CD4-positive, alpha-beta memory T cell (primary cell): ENCODE measurements around the gene KTN1. TPM values are rescaled to one million over a fixed set of nuclear protein-coding genes. Genes with fewer than 3 reads are reported as not detected.

Source experiments
- CTCF ChIA-PET: fragments of 350-600 bp; sonication (Branson Sonifier 250); formaldehyde crosslinking; loops from one replicate; lab custom pipeline; 2021; ENCODE audit warnings: inconsistent platforms; ENCODE audit not compliant: partially characterized antibody; lab: Charles Lee
- POLR2A ChIA-PET: fragments of 350-600 bp; sonication (Branson Sonifier 250); formaldehyde crosslinking; loops from one replicate; lab custom pipeline; 2021; ENCODE audit not compliant: partially characterized antibody; lab: Charles Lee
- DNase-seq, 5 donors: peaks; one replicate each; pipeline versions ENCODE4 v3.0.0 to v3.0.0-alpha.2; 2020 to 2022; ENCODE audit warnings: mixed read lengths in 1 of 5
- H3K27ac ChIP-seq: one replicate; pipeline ENCODE4 v1.7.0; 2013; ENCODE audit warnings: low read depth, low read length
- H3K27me3 ChIP-seq: 2 replicates; pipeline ENCODE4 v1.7.0; 2013; ENCODE audit warnings: mild to moderate bottlenecking, low read length, moderate library complexity; ENCODE audit not compliant: insufficient read depth
- H3K36me3 ChIP-seq: 2 replicates; pipeline ENCODE4 v1.7.0; 2013; ENCODE audit warnings: mild to moderate bottlenecking, low read length, moderate library complexity; ENCODE audit not compliant: insufficient read depth
- H3K4me1 ChIP-seq: 2 replicates; pipeline ENCODE4 v1.7.0; 2013; ENCODE audit warnings: mild to moderate bottlenecking, low read length, moderate library complexity; ENCODE audit not compliant: insufficient read depth
- H3K4me3 ChIP-seq, 2 donors: one replicate each; pipeline ENCODE4 v1.7.0; 2013; ENCODE audit warnings: low read length in 2 of 2, mild to moderate bottlenecking in 1 of 2
- H3K9me3 ChIP-seq, 2 donors: one replicate each; pipeline ENCODE4 v1.7.0; 2013; ENCODE audit warnings: low read length in 2 of 2, control low read depth in 1 of 2; ENCODE audit not compliant: control insufficient read depth in 1 of 2
- H3K27ac Mint-ChIP-seq, 7 donors: one replicate each; pipeline ENCODE4 v1.8.0; 2020 to 2021; ENCODE audit warnings: mixed read lengths in 7 of 7, mild to moderate bottlenecking in 6 of 7, inconsistent platforms in 3 of 7, moderate library complexity in 3 of 7
- H3K27me3 Mint-ChIP-seq, 2 donors: one replicate each; pipeline ENCODE4 v1.8.0; 2020 to 2021; ENCODE audit warnings: mixed read lengths in 2 of 2
- H3K36me3 Mint-ChIP-seq, 2 donors: one replicate each; pipeline ENCODE4 v1.8.0; 2020 to 2021; ENCODE audit warnings: mixed read lengths in 2 of 2, inconsistent platforms in 1 of 2, mild to moderate bottlenecking in 1 of 2
- H3K4me1 Mint-ChIP-seq, 4 donors: one replicate each; pipeline ENCODE4 v1.8.0; 2020 to 2021; ENCODE audit warnings: mixed read lengths in 4 of 4, mild to moderate bottlenecking in 1 of 4
- H3K4me3 Mint-ChIP-seq, 8 donors: one replicate each; pipeline ENCODE4 v1.8.0; 2020 to 2021; ENCODE audit warnings: mixed read lengths in 8 of 8, mild to moderate bottlenecking in 7 of 8, moderate library complexity in 6 of 8, inconsistent platforms in 3 of 8
- H3K9me3 Mint-ChIP-seq, 8 donors: one replicate each; pipeline ENCODE4 v1.8.0; 2020 to 2021; ENCODE audit warnings: mixed read lengths in 8 of 8, mild to moderate bottlenecking in 5 of 8, inconsistent platforms in 3 of 8, moderate library complexity in 1 of 8
- intact Hi-C: fragments of 100-400 bp; cut with micrococcal nuclease; formaldehyde crosslinking; loops from one replicate; pipeline ENCODE4 v1.15.1; 2023
- polyA plus RNA-seq, 2 donors: library from polyadenylated mRNA; unstranded; fragments of 300-500 nt; fragmentation: Illumina TruSeq; gene quantifications; one replicate each; pipeline ENCODE4 v1.2.3, GENCODE V29; 2021
- total RNA-seq, 2 experiments: library from RNA; stranded (reverse); gene quantifications; one replicate each; pipeline ENCODE4 v1.2.3, GENCODE V29; 2021

KTN1 gene
- total and polyA plus RNA-seq, 4 experiments from 2014 or later = 15.7 to 133 (median 93.7) TPM

DNA sequence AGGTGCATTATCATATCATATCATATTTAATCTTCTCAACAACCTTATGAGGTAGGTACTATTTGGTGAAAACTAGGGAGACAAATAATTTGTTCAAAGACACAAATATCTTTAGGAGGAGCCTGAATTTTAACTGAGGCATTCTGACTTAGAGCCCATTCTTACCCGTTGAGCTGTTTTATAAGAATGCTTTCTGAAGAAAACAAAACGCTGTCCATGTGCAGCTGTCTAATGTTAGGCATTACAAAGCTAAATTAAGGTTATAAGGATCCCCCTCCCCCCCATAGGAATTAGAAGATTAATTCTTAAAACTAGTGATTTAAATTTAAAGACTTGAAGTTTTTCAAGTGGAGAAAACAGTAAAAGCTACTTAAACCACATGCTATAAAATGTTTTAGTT lies 6.4 kb downstream of the KTN1 start:
- peaks cover under 1 to 5% of the 10 kb centered on the region in 2 donors for H3K36me3 Mint-ChIP-seq
- peak overlapping the region in 1 of 8 donors; percentile 14 for H3K4me3 Mint-ChIP-seq
- H3K36me3 ChIP-seq = no peaks in the 10 kb centered on the region
- DNase-seq = no peak
- H3K4me1 ChIP-seq = peaks cover 70% of the 10 kb centered on the region
- peak overlapping the region in 2 of 7 donors; percentile 4 to 69 for H3K27ac Mint-ChIP-seq
- no peaks in the 10 kb centered on the region for H3K27me3 ChIP-seq
- CTCF ChIA-PET = no interaction called here
- no peaks in the 10 kb centered on the region for H3K9me3 ChIP-seq
- POLR2A ChIA-PET = no interaction called here
- H3K4me3 ChIP-seq = no peak overlapping the region
- intact Hi-C loops = loop anchor here (10.0 kb wide), 1 partner anchor 682 kb away; the partner anchor contains the start of gene GCH1
- H3K27ac ChIP-seq = no peak overlapping the region
- no peaks in the 10 kb centered on the region for H3K27me3 Mint-ChIP-seq
- H3K9me3 Mint-ChIP-seq = no peaks in the 10 kb centered on the region
- peaks cover 40 to 57% (median 49%) of the 10 kb centered on the region in 4 donors for H3K4me1 Mint-ChIP-seq

GRCh38 chr14:55587847-55588246 lies 7.8 kb downstream of the KTN1 start:
- H3K27ac ChIP-seq = no peak overlapping the region
- POLR2A ChIA-PET = interaction anchor here (0.6 kb wide), 1 partner anchor 328 kb away, joined by 4 read pairs; no protein-coding TSS in a partner anchor
- Mint-ChIP-seq H3K4me3 (peak overlapping the region in 1 of 8 donors; percentile 27), H3K4me1 (peaks cover 41 to 65% (median 54%) of the 10 kb centered on the region in 4 donors), H3K27me3 (no peaks in the 10 kb centered on the region), H3K27ac (no peak overlapping the region), H3K36me3 (peaks cover 0 to 5% of the 10 kb centered on the region in 2 donors), H3K9me3 (no peaks in the 10 kb centered on the region)
- H3K9me3 ChIP-seq = no peaks in the 10 kb centered on the region
- no peak overlapping the region for H3K4me3 ChIP-seq
- no peaks in the 10 kb centered on the region for H3K36me3 ChIP-seq
- CTCF ChIA-PET = interaction anchor here (0.7 to 1.0 kb wide), 2 partner anchors 12 to 13 kb away, joined by 3 read pairs; no protein-coding TSS in a partner anchor
- no peaks in the 10 kb centered on the region for H3K27me3 ChIP-seq
- intact Hi-C loops = loop anchor here (10.0 kb wide), 1 partner anchor 683 kb away; the partner anchor contains the start of gene GCH1
- peaks cover 61% of the 10 kb centered on the region for H3K4me1 ChIP-seq
- no peak for DNase-seq

DNA sequence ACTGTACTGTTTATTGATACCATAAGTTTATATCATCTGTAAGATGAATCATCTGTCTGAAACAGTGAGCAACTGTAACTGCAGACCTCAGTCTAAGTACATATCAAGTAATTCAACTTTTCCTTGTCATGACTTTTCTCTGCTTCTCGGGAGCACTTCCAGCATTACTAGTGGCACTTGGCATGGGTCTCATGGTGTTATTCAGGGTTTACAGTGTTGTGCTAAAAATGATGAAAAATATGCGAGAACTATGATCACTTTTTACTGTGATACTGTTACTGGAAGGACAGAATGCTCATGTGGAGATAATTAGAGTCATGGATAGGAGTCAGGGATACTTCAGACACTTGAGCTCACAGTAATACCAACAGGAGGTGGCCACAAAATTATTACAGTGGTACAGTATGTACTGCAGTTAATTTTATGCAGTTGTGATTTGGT lies 8.3 kb downstream of the KTN1 start:
- H3K4me3 ChIP-seq = no peak overlapping the region
- no peaks in the 10 kb centered on the region for H3K36me3 ChIP-seq
- H3K4me1 ChIP-seq = peaks cover 57% of the 10 kb centered on the region
- peaks cover 0 to 5% of the 10 kb centered on the region in 2 donors for H3K36me3 Mint-ChIP-seq
- H3K27me3 Mint-ChIP-seq = no peaks in the 10 kb centered on the region
- ChIA-PET CTCF (interaction anchor here (1.0 kb wide), 1 partner anchor 11 kb away, joined by 3 read pairs; no protein-coding TSS in a partner anchor), POLR2A (interaction anchor here (0.6 kb wide), 1 partner anchor 328 kb away, joined by 4 read pairs; no protein-coding TSS in a partner anchor)
- no peaks in the 10 kb centered on the region for H3K27me3 ChIP-seq
- peaks cover 41 to 68% (median 56%) of the 10 kb centered on the region in 4 donors for H3K4me1 Mint-ChIP-seq
- intact Hi-C loops = loop anchor here (10.0 kb wide), 1 partner anchor 683 kb away; the partner anchor contains the start of gene GCH1
- H3K9me3 ChIP-seq = no peaks in the 10 kb centered on the region
- no peak overlapping the region for H3K27ac ChIP-seq
- H3K4me3 Mint-ChIP-seq = no peak overlapping the region
- DNase-seq = no peak
- no peaks in the 10 kb centered on the region for H3K9me3 Mint-ChIP-seq
- no peak overlapping the region for H3K27ac Mint-ChIP-seq

GRCh38 chr14:55589171-55589570 lies 9.2 kb downstream of the KTN1 start:
- H3K27me3 ChIP-seq = no peaks in the 10 kb centered on the region
- no peaks in the 10 kb centered on the region for H3K9me3 ChIP-seq
- H3K4me1 Mint-ChIP-seq = peaks cover 46 to 77% (median 63%) of the 10 kb centered on the region in 4 donors
- no peaks in the 10 kb centered on the region for H3K9me3 Mint-ChIP-seq
- CTCF ChIA-PET = interaction anchor here (1.0 kb wide), 1 partner anchor 8 kb away, joined by 7 read pairs; no protein-coding TSS in a partner anchor
- POLR2A ChIA-PET = no interaction called here
- H3K27me3 Mint-ChIP-seq = no peaks in the 10 kb centered on the region
- peak in 1 of 5 donors; percentile 20 for DNase-seq
- no peak overlapping the region for H3K27ac Mint-ChIP-seq
- peak overlapping the region in 1 of 8 donors; percentile 20 for H3K4me3 Mint-ChIP-seq
- peaks cover 48% of the 10 kb centered on the region for H3K4me1 ChIP-seq
- intact Hi-C loops = loop anchor here (10.0 kb wide), 1 partner anchor 684 kb away; the partner anchor contains the start of gene GCH1
- H3K36me3 Mint-ChIP-seq = peaks cover 0 to 5% of the 10 kb centered on the region in 2 donors
- no peak overlapping the region for H3K27ac ChIP-seq
- no peaks in the 10 kb centered on the region for H3K36me3 ChIP-seq
- no peak overlapping the region for H3K4me3 ChIP-seq

GRCh38 chr14:55592436-55592835 lies 12.4 kb downstream of the KTN1 start:
- CTCF ChIA-PET = no interaction called here
- Mint-ChIP-seq H3K27ac (no peak overlapping the region), H3K36me3 (peaks cover 5 to 13% of the 10 kb centered on the region in 2 donors), H3K9me3 (peaks cover 0 to 1% (median 0%) of the 10 kb centered on the region in 8 donors), H3K4me3 (no peak overlapping the region), H3K4me1 (peaks cover 42 to 83% (median 60%) of the 10 kb centered on the region in 4 donors), H3K27me3 (no peaks in the 10 kb centered on the region)
- no peak for DNase-seq
- Histone ChIP-seq H3K36me3 (no peaks in the 10 kb centered on the region), H3K4me3 (no peak overlapping the region), H3K27ac (no peak overlapping the region), H3K4me1 (peaks cover 16% of the 10 kb centered on the region), H3K9me3 (no peaks in the 10 kb centered on the region), H3K27me3 (no peaks in the 10 kb centered on the region)
- POLR2A ChIA-PET = no interaction called here
- intact Hi-C loops = no loop called here

GRCh38 chr14:55593698-55594097 lies 13.7 kb downstream of the KTN1 start:
- H3K4me1 ChIP-seq = peaks cover 8% of the 10 kb centered on the region
- Mint-ChIP-seq H3K4me3 (peak overlapping the region in 1 of 8 donors; percentile 53), H3K27ac (peak overlapping the region in 2 of 7 donors; percentile 53 to 59), H3K36me3 (peaks cover 5 to 16% of the 10 kb centered on the region in 2 donors), H3K4me1 (peaks cover 35 to 76% (median 53%) of the 10 kb centered on the region in 4 donors), H3K9me3 (peaks cover 0 to 1% (median 0%) of the 10 kb centered on the region in 8 donors), H3K27me3 (no peaks in the 10 kb centered on the region)
- H3K4me3 ChIP-seq = no peak overlapping the region
- intact Hi-C loops = no loop called here
- H3K36me3 ChIP-seq = no peaks in the 10 kb centered on the region
- no peaks in the 10 kb centered on the region for H3K9me3 ChIP-seq
- DNase-seq = no peak
- H3K27me3 ChIP-seq = no peaks in the 10 kb centered on the region
- CTCF ChIA-PET = interaction anchor here (0.8 to 1.6 kb wide), 2 partner anchors 12 to 44 kb away, joined by 3 to 4 read pairs; no protein-coding TSS in a partner anchor
- no peak overlapping the region for H3K27ac ChIP-seq
- POLR2A ChIA-PET = interaction anchor here (1.2 to 1.3 kb wide), 2 partner anchors 9 to 13 kb away, joined by 3 to 4 read pairs; no protein-coding TSS in a partner anchor

DNA sequence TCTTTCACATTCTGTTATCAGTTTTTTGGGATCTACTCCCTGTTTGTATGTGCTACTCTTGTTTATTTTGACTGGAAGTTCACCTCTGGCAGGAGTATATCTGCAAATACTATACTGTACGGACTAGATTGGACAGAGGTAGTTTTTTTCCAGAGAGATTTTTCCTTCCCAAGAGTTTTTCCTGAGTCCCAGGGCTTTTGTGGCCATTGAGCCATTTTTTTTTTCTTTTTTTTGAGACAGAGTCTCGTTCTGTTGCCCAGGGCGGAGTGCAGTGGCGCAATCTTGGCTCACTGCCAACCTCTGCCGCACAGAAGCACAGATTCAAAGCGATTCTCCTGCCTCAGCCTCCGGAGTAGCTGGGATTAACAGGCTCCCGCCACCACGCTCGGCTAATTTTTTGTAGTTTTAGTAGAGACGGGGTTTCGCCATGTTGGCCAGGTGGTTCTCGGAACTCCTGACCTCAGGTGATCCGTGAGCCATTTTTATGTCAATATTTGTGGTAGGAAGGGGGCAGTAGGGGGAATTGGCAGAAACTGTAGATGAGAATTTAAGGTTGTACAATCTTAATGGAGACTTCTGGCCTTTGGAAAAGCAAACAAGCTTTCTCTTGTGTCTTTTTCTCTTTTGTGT lies 19.4 kb downstream of the KTN1 start:
- Histone ChIP-seq H3K36me3 (no peaks in the 10 kb centered on the region), H3K4me1 (peaks cover 17% of the 10 kb centered on the region), H3K27ac (no peak overlapping the region), H3K27me3 (no peaks in the 10 kb centered on the region), H3K4me3 (no peak overlapping the region), H3K9me3 (no peaks in the 10 kb centered on the region)
- CTCF ChIA-PET = interaction anchor here (1.2 kb wide), 1 partner anchor 11 kb away, joined by 3 read pairs; no protein-coding TSS in a partner anchor
- no peaks in the 10 kb centered on the region for H3K27me3 Mint-ChIP-seq
- intact Hi-C loops = no loop called here
- no peak overlapping the region for H3K4me3 Mint-ChIP-seq
- peaks cover 0 to 1% (median 0%) of the 10 kb centered on the region in 8 donors for H3K9me3 Mint-ChIP-seq
- H3K4me1 Mint-ChIP-seq = peaks cover 20 to 50% (median 28%) of the 10 kb centered on the region in 4 donors
- no peak for DNase-seq
- H3K27ac Mint-ChIP-seq = no peak overlapping the region
- POLR2A ChIA-PET = no interaction called here
- peaks cover 10 to 19% of the 10 kb centered on the region in 2 donors for H3K36me3 Mint-ChIP-seq
